ENCODE data around the gene IRS2.

IRS2 gene

GRCh38 chr13:109795011-109795410, 8.6 kb upstream of the IRS2 start:
- DNase-seq: no peak

- no peak for DNase-seq
These were observed 7.7 kb upstream of the IRS2 start for GRCh38 chr13:109794095-109794494.

- DNase-seq: no peak
These were observed 6.2 kb upstream of the IRS2 start for GRCh38 chr13:109792416-109793059.

- DNase-seq: no peak
These were observed 4.7 kb upstream of the IRS2 start for GRCh38 chr13:109790942-109791605.

- no peak for DNase-seq
These were observed 3.7 kb upstream of the IRS2 start for GRCh38 chr13:109790086-109790485.

GRCh38 chr13:109789262-109789661, 2.9 kb upstream of the IRS2 start:
- no peak for DNase-seq

- no peak for DNase-seq
These were observed 2.2 kb upstream of the IRS2 start for GRCh38 chr13:109788372-109789111.

GRCh38 chr13:109787135-109787954, 962 bp upstream of the IRS2 start:
- no peak for DNase-seq

- no peak for DNase-seq
These were observed 412 bp downstream of the IRS2 start for GRCh38 chr13:109785892-109786450.

- peak; percentile 60 for DNase-seq
These were observed 1.1 kb downstream of the IRS2 start for GRCh38 chr13:109785141-109785891.

GRCh38 chr13:109784590-109785140, 1.7 kb downstream of the IRS2 start:
- peak; percentile 66 for DNase-seq

- no peak for DNase-seq
These were observed 2.4 kb downstream of the IRS2 start for GRCh38 chr13:109783815-109784589.

- no peak for DNase-seq
These were observed 3.0 kb downstream of the IRS2 start for GRCh38 chr13:109783447-109783814.

- no peak for DNase-seq
These were observed 3.5 kb downstream of the IRS2 start for GRCh38 chr13:109782823-109783431.

GRCh38 chr13:109782066-109782822, 4.1 kb downstream of the IRS2 start:
- DNase-seq: no peak

GRCh38 chr13:109781384-109782065, 4.9 kb downstream of the IRS2 start:
- no peak for DNase-seq

GRCh38 chr13:109780845-109781383, 5.5 kb downstream of the IRS2 start:
- DNase-seq: no peak

GRCh38 chr13:109779876-109780510, 6.4 kb downstream of the IRS2 start:
- no peak for DNase-seq

All from CD4-positive, alpha-beta T cell treated with Interleukin-15 for 1 hour (primary cell).